WTC11 (cell line): ENCODE data around the gene IL18BP. TPM values are rescaled to one million over a fixed set of nuclear protein-coding genes. Genes with fewer than 3 reads are reported as not detected.

ENCODE experiments used
- ATAC-seq: fragments of 200-7000 bp; cut with Tn5 transposase; 2 replicates; pipeline ENCODE4 v1.10.0; 2021; ENCODE audit warnings: mild to moderate bottlenecking, moderate library complexity
- CTCF ChIA-PET: fragments of 300-600 bp; sonication (Branson Sonifier 250); formaldehyde crosslinking; loops from one replicate; lab custom pipeline; 2021; ENCODE audit warnings: antibody characterized with exemption; lab: Charles Lee
- POLR2A ChIA-PET: fragments of 350-600 bp; sonication (Branson Sonifier 250); formaldehyde crosslinking; loops from one replicate; lab custom pipeline; 2021; ENCODE audit warnings: antibody characterized with exemption; lab: Charles Lee
- DNase-seq: peaks from one replicate; pipeline ENCODE4 v3.0.0; 2021; ENCODE audit warnings: low spot score
- H3K27ac Mint-ChIP-seq: 2 replicates; pipeline ENCODE4 v1.8.0; 2021; ENCODE audit warnings: mixed read lengths
- H3K27me3 Mint-ChIP-seq: 2 replicates; pipeline ENCODE4 v1.8.0; 2021; ENCODE audit warnings: low read depth, mild to moderate bottlenecking, moderate library complexity, mixed read lengths
- H3K36me3 Mint-ChIP-seq: 2 replicates; pipeline ENCODE4 v1.8.0; 2021; ENCODE audit warnings: mixed read lengths
- H3K4me1 Mint-ChIP-seq: 2 replicates; pipeline ENCODE4 v1.8.0; 2022; ENCODE audit warnings: mixed read lengths
- H3K4me3 Mint-ChIP-seq: 2 replicates; pipeline ENCODE4 v1.8.0; 2021; ENCODE audit warnings: mild to moderate bottlenecking, moderate library complexity, mixed read lengths
- H3K9me3 Mint-ChIP-seq: 2 replicates; pipeline ENCODE4 v1.8.0; 2021; ENCODE audit warnings: mixed read lengths
- CDX4 ChIP-seq: fragments of 250-450 bp; sonication (Bioruptor Pico); IDR thresholded peaks from 2 replicates; pipeline ENCODE4 v1.9.0; 2021; ENCODE audit warnings: moderate library complexity, mild to moderate bottlenecking, inconsistent platforms, borderline replicate concordance
- FOXP4 ChIP-seq: sonication (generic); formaldehyde crosslinking; IDR thresholded peaks from 2 replicates; pipeline ENCODE4 v1.8.0; 2022; ENCODE audit warnings: mild to moderate bottlenecking, missing genetic modification reagents
- GTF2I ChIP-seq: fragments of 250-450 bp; sonication (Bioruptor Pico); conservative IDR thresholded peaks from 2 replicates; pipeline ENCODE4 v1.4.0; 2021; ENCODE audit warnings: mild to moderate bottlenecking
- MXD4 ChIP-seq: fragments of 250-450 bp; sonication (Bioruptor Pico); IDR thresholded peaks from 2 replicates; pipeline ENCODE4 v1.8.0; 2021; ENCODE audit warnings: mild to moderate bottlenecking, moderate library complexity, borderline replicate concordance
- MYBL2 ChIP-seq: sonication (generic); formaldehyde crosslinking; IDR thresholded peaks from 2 replicates; pipeline ENCODE4 v1.8.1; 2023; ENCODE audit warnings: mild to moderate bottlenecking, moderate library complexity, missing genetic modification reagents
- ZBTB21 ChIP-seq: sonication (generic); formaldehyde crosslinking; IDR thresholded peaks from 2 replicates; pipeline ENCODE4 v1.8.1; 2023; ENCODE audit warnings: mild to moderate bottlenecking, missing genetic modification reagents, borderline replicate concordance
- ZBTB43 ChIP-seq: sonication (generic); formaldehyde crosslinking; IDR thresholded peaks from 2 replicates; pipeline ENCODE4 v1.8.1; 2023; ENCODE audit warnings: mild to moderate bottlenecking, missing genetic modification reagents
- ZNF263 ChIP-seq: sonication (generic); formaldehyde crosslinking; IDR thresholded peaks from 2 replicates; pipeline ENCODE4 v1.8.1; 2022; ENCODE audit warnings: low read depth, mild to moderate bottlenecking, moderate library complexity, missing genetic modification reagents
- ZNF512 ChIP-seq: sonication (generic); formaldehyde crosslinking; IDR thresholded peaks from 2 replicates; pipeline ENCODE4 v1.8.1; 2022; ENCODE audit warnings: missing genetic modification reagents, borderline replicate concordance
- total RNA-seq: library from RNA; stranded (reverse); gene quantifications from 3 replicates; pipeline ENCODE4 v1.2.3, GENCODE V29; 2021

The IL18BP gene
- total RNA-seq, 1 experiment from 2014 or later = 17.3 TPM

GRCh38 chr11:71996517-71996916 is 2.2 kb upstream of the IL18BP start:
- Mint-ChIP-seq H3K4me3 (no peak overlapping the region), H3K9me3 (no peaks in the 10 kb centered on the region), H3K36me3 (peaks cover 14% of the 10 kb centered on the region), H3K4me1 (no peaks in the 10 kb centered on the region), H3K27ac (no peak overlapping the region), H3K27me3 (no peaks in the 10 kb centered on the region)
- ATAC-seq (no peak), DNase-seq (no peak)
- ChIA-PET POLR2A (interaction anchor here (0.6 kb wide), 1 partner anchor 43 kb away, joined by 6 read pairs; no protein-coding TSS in a partner anchor), CTCF (interaction anchor here (0.8 to 1.5 kb wide), 3 partner anchors 18 to 435 kb away, joined by 3 to 4 read pairs (median 3); no protein-coding TSS in a partner anchor)
- TF ChIP-seq ZBTB43 (CRISPR knock-in tag) = no peak
- no peak for TF ChIP-seq CDX4 (CRISPR knock-in tag)
- no peak for TF ChIP-seq FOXP4 (CRISPR knock-in tag)
- TF ChIP-seq MXD4 (CRISPR knock-in tag) = no peak
- no peak for TF ChIP-seq MYBL2

GRCh38 chr11:71996946-71997345 is 1.8 kb upstream of the IL18BP start:
- TF ChIP-seq ZBTB21 (CRISPR knock-in tag) = no peak
- ATAC-seq = no peak
- H3K4me1 Mint-ChIP-seq = no peaks in the 10 kb centered on the region
- H3K9me3 Mint-ChIP-seq = no peaks in the 10 kb centered on the region
- ChIA-PET CTCF (interaction anchor here (0.8 to 1.5 kb wide), 3 partner anchors 18 to 434 kb away, joined by 3 to 4 read pairs (median 3); no protein-coding TSS in a partner anchor), POLR2A (interaction anchor here (0.6 kb wide), 1 partner anchor 43 kb away, joined by 6 read pairs; no protein-coding TSS in a partner anchor)
- no peak overlapping the region for H3K4me3 Mint-ChIP-seq
- H3K27me3 Mint-ChIP-seq = no peaks in the 10 kb centered on the region
- H3K36me3 Mint-ChIP-seq = peaks cover 14% of the 10 kb centered on the region
- H3K27ac Mint-ChIP-seq = no peak overlapping the region
- no peak for DNase-seq

- Mint-ChIP-seq H3K36me3 (peaks cover 20% of the 10 kb centered on the region), H3K4me1 (no peaks in the 10 kb centered on the region), H3K4me3 (no peak overlapping the region), H3K27me3 (no peaks in the 10 kb centered on the region), H3K9me3 (no peaks in the 10 kb centered on the region), H3K27ac (no peak overlapping the region)
- TF ChIP-seq ZNF512 (CRISPR knock-in tag) = no peak
- CTCF ChIA-PET = interaction anchor here (1.2 to 3.2 kb wide), 3 partner anchors 17 to 28 kb away, joined by 3 to 13 read pairs (median 4); no protein-coding TSS in a partner anchor
- DNase-seq (no peak), ATAC-seq (no peak)
- POLR2A ChIA-PET = no interaction called here
Observed at GRCh38 chr11:71997594-71997993, 1.1 kb upstream of the IL18BP start.

GRCh38 chr11:71998061-71998460 is 648 bp upstream of the IL18BP start:
- Mint-ChIP-seq H3K9me3 (no peaks in the 10 kb centered on the region), H3K4me1 (no peaks in the 10 kb centered on the region), H3K4me3 (no peak overlapping the region), H3K27ac (no peak overlapping the region), H3K27me3 (no peaks in the 10 kb centered on the region), H3K36me3 (peaks cover 23% of the 10 kb centered on the region)
- POLR2A ChIA-PET = no interaction called here
- CTCF ChIA-PET = interaction anchor here (1.5 to 3.2 kb wide), 2 partner anchors 20 to 27 kb away, joined by 4 to 13 read pairs; no protein-coding TSS in a partner anchor
- DNase-seq (no peak), ATAC-seq (no peak)
- TF ChIP-seq ZNF263 (CRISPR knock-in tag) (no peak), GTF2I (CRISPR knock-in tag) (no peak)
